Fibroblast of lung (primary cell): ENCODE data around the gene UBA1.

Experiments
- EZH2 ChIP-seq: IDR thresholded peaks from 2 replicates; pipeline ENCODE4 v1.5.1; 2012; ENCODE audit warnings: low read length, control low read depth, mild to moderate bottlenecking; ENCODE audit errors: missing control alignments
- TF ChIP-seq, protein P1 (sequence below), 2 donors: IDR thresholded peaks in 1 of 2; conservative IDR thresholded peaks in 1 of 2; 1 replicate in 1 of 2; 2 replicates in 1 of 2; pipeline ENCODE4 v1.5.1; 2011 to 2012; ENCODE audit warnings: low read length in 2 of 2, control low read depth in 1 of 2, inconsistent platforms in 1 of 2, low read depth in 1 of 2, mild to moderate bottlenecking in 1 of 2

DNA sequence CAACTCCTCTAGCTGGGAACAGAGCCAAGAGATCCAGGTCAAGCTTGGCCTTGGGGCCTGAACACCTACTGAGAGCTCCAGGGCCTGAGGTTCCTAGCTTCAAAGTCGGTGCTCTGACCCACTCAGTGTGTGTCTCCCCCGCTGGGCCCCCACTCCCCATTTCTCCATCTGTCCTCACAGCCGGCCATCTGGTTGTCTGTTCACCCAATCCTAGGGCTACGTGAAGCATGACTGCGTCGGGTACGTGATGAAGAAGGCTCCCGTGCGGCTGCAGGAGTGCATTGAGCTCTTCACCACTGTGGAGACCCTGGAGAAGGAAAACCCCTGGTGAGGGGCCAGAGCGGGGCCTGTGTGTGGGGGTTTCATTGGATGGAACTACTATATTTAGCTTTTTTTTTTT is 51.5 kb downstream of the UBA1 start:
- TF ChIP-seq, protein P1, sequence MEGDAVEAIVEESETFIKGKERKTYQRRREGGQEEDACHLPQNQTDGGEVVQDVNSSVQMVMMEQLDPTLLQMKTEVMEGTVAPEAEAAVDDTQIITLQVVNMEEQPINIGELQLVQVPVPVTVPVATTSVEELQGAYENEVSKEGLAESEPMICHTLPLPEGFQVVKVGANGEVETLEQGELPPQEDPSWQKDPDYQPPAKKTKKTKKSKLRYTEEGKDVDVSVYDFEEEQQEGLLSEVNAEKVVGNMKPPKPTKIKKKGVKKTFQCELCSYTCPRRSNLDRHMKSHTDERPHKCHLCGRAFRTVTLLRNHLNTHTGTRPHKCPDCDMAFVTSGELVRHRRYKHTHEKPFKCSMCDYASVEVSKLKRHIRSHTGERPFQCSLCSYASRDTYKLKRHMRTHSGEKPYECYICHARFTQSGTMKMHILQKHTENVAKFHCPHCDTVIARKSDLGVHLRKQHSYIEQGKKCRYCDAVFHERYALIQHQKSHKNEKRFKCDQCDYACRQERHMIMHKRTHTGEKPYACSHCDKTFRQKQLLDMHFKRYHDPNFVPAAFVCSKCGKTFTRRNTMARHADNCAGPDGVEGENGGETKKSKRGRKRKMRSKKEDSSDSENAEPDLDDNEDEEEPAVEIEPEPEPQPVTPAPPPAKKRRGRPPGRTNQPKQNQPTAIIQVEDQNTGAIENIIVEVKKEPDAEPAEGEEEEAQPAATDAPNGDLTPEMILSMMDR (conservative IDR thresholded peaks at IDR 0.05 in 1 of 2, IDR thresholded peaks at IDR 0.05 in 1 of 2; ENCODE audit: low read depth in 1 of 2, low read length in 2 of 2): no peak
- TF ChIP-seq EZH2: no peak
